ENCODE measurements around the gene GTF2IRD1. TPM values are rescaled to one million over a fixed set of nuclear protein-coding genes. Genes with fewer than 3 reads are reported as not detected.

GTF2IRD1 gene
- polyA plus RNA-seq, 3 donors = not detected

DNA sequence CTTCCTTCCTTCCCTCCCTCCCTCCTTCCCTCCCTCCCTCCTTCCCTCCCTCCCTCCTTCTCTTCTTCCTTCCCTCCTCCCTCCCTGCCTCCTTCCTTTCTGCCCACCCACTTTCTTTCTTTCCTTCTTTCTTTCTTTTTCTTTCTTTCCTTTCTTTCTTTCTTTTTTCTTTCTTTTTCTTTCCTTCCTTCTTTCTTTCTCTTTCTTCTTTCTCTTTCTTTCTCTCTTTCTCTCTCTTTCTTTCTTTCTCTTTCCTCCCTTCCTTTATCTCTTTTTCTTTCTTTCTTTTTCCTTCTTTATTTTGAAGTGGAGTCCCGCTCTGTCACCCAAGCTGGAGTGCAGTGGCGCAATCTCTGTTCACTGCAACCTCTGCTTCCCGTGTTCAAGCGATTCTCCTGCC, 33.7 kb upstream of the GTF2IRD1 start:
- no peak overlapping the region for H3K4me3 ChIP-seq (replicated peaks in 1 of 3; ENCODE audit: low read depth in 2 of 3, low read length in 3 of 3)
- no peak overlapping the region for H3K27ac ChIP-seq (ENCODE audit: low read depth in 1 of 2, low read length in 2 of 2)
- no peaks in the 10 kb centered on the region for H3K79me2 ChIP-seq (ENCODE audit: insufficient read depth, low read length)
- no peaks in the 10 kb centered on the region for H4K20me1 ChIP-seq (ENCODE audit: insufficient read depth, low read length)
- no peak overlapping the region for H3K4me3 Mint-ChIP-seq
- H3K4me1 Mint-ChIP-seq = peaks cover 3% of the 10 kb centered on the region
- no peaks in the 10 kb centered on the region for H3K36me3 ChIP-seq (replicated peaks in 1 of 2; ENCODE audit: control insufficient read depth in 1 of 2, insufficient read depth in 2 of 2, low read length in 2 of 2)
- no peaks in the 10 kb centered on the region for H3K36me3 Mint-ChIP-seq
- TF ChIP-seq, protein P1, sequence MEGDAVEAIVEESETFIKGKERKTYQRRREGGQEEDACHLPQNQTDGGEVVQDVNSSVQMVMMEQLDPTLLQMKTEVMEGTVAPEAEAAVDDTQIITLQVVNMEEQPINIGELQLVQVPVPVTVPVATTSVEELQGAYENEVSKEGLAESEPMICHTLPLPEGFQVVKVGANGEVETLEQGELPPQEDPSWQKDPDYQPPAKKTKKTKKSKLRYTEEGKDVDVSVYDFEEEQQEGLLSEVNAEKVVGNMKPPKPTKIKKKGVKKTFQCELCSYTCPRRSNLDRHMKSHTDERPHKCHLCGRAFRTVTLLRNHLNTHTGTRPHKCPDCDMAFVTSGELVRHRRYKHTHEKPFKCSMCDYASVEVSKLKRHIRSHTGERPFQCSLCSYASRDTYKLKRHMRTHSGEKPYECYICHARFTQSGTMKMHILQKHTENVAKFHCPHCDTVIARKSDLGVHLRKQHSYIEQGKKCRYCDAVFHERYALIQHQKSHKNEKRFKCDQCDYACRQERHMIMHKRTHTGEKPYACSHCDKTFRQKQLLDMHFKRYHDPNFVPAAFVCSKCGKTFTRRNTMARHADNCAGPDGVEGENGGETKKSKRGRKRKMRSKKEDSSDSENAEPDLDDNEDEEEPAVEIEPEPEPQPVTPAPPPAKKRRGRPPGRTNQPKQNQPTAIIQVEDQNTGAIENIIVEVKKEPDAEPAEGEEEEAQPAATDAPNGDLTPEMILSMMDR (IDR thresholded peaks at IDR 0.05) = no peak
- no peaks in the 10 kb centered on the region for H3K27me3 ChIP-seq (ENCODE audit: control insufficient read depth in 2 of 2, insufficient read depth in 2 of 2, low read length in 2 of 2)
- H3K4me1 ChIP-seq (ENCODE audit: control insufficient read depth in 1 of 2, insufficient read depth in 2 of 2, low read length in 2 of 2) = no peaks in the 10 kb centered on the region
- H2AFZ ChIP-seq (ENCODE audit: insufficient read depth, low read depth, low read length, poor library complexity, severe bottlenecking) = no peak overlapping the region
- WGBS (ENCODE audit: insufficient coverage) = 73% methylated on average over 4 of the region's 4 CpGs
- no peak for DNase-seq
- intact Hi-C loops (cut with micrococcal nuclease) = no loop called here
- peaks cover 0 to 2% (median 0%) of the 10 kb centered on the region in 7 donors for H3K9me3 Mint-ChIP-seq
- H3K9ac ChIP-seq (ENCODE audit: insufficient read depth, low read length, poor library complexity, severe bottlenecking) = no peak overlapping the region
- H3K9me3 ChIP-seq (replicated peaks in 1 of 2; ENCODE audit: control insufficient read depth in 1 of 2, insufficient read depth in 1 of 2, low read length in 2 of 2) = no peaks in the 10 kb centered on the region
- peak overlapping the region in 1 of 7 donors; percentile 23 for H3K27ac Mint-ChIP-seq
- no peak overlapping the region for H3K4me2 ChIP-seq (replicated peaks; ENCODE audit: extremely low read depth, low read length, poor library complexity, severe bottlenecking)
- H3K27me3 Mint-ChIP-seq (ENCODE audit: low read depth in 3 of 3) = peaks cover 6 to 8% (median 8%) of the 10 kb centered on the region in 3 donors

DNA sequence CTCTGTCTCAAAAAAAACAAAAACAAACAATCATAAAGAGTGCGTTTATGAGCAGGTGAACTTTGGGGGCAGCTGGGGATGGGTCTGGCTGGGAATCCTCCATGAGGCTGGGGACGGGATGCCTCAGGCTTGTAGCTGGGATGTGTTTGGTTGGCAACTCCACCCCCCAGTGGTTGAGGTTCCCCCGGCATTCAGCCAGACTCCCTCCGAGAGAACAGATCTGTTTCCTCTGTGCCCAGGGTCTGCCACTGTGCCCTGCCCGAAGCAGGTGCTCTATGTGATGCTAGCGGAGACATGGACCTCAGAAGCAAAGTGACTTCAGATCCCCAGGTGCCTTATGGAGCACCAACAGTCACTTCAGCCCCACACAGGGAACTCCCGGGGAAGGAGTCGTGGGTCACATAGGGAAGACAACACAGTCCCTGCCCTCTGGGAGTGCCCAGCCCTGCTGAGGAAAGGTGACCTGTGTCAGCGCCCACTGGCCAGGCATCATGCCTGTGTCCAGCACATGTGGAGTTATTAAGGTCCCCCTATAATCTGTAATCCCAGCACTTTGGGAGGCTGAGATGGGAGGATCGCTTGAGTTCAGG, 29.3 kb upstream of the GTF2IRD1 start:
- Histone ChIP-seq H3K9ac (ENCODE audit: insufficient read depth, low read length, poor library complexity, severe bottlenecking) (no peak overlapping the region), H3K27ac (ENCODE audit: low read depth in 1 of 2, low read length in 2 of 2) (no peak overlapping the region), H4K20me1 (ENCODE audit: insufficient read depth, low read length) (no peaks in the 10 kb centered on the region), H3K9me3 (replicated peaks in 1 of 2; ENCODE audit: control insufficient read depth in 1 of 2, insufficient read depth in 1 of 2, low read length in 2 of 2) (no peaks in the 10 kb centered on the region), H3K4me2 (replicated peaks; ENCODE audit: extremely low read depth, low read length, poor library complexity, severe bottlenecking) (no peak overlapping the region), H3K36me3 (replicated peaks in 1 of 2; ENCODE audit: control insufficient read depth in 1 of 2, insufficient read depth in 2 of 2, low read length in 2 of 2) (no peaks in the 10 kb centered on the region), H3K27me3 (ENCODE audit: control insufficient read depth in 2 of 2, insufficient read depth in 2 of 2, low read length in 2 of 2) (no peaks in the 10 kb centered on the region), H3K4me3 (replicated peaks in 1 of 3; ENCODE audit: low read depth in 2 of 3, low read length in 3 of 3) (no peak overlapping the region), H3K79me2 (ENCODE audit: insufficient read depth, low read length) (no peaks in the 10 kb centered on the region), H3K4me1 (ENCODE audit: control insufficient read depth in 1 of 2, insufficient read depth in 2 of 2, low read length in 2 of 2) (no peaks in the 10 kb centered on the region), H2AFZ (ENCODE audit: insufficient read depth, low read depth, low read length, poor library complexity, severe bottlenecking) (no peak overlapping the region)
- intact Hi-C loops (cut with micrococcal nuclease) = no loop called here
- Mint-ChIP-seq H3K27ac (no peak overlapping the region), H3K27me3 (ENCODE audit: low read depth in 3 of 3) (peaks cover 7 to 10% (median 8%) of the 10 kb centered on the region in 3 donors), H3K36me3 (no peaks in the 10 kb centered on the region), H3K4me3 (no peak overlapping the region), H3K4me1 (peaks cover 2% of the 10 kb centered on the region), H3K9me3 (peaks cover 0 to 2% (median 0%) of the 10 kb centered on the region in 7 donors)
- TF ChIP-seq, protein P1 (IDR thresholded peaks at IDR 0.05) = no peak
- 85% methylated on average over 5 of the region's 10 CpGs for WGBS (ENCODE audit: insufficient coverage)
- DNase-seq = no peak

Data from CD14-positive monocyte (primary cell).